Nephron (organoid): ENCODE results near the gene LENEP.

Experiments
- H3K27ac Mint-ChIP-seq, 3 experiments: 2 replicates each; pipeline ENCODE4 v1.8.0; 2020; ENCODE audit warnings: mixed read lengths in 3 of 3, mild to moderate bottlenecking in 2 of 3, moderate library complexity in 1 of 3
- H3K27me3 Mint-ChIP-seq: 2 replicates; pipeline ENCODE4 v1.8.0; 2021; ENCODE audit warnings: low read depth, mild to moderate bottlenecking, moderate library complexity, mixed read lengths
- H3K36me3 Mint-ChIP-seq: 2 replicates; pipeline ENCODE4 v1.8.0; 2020; ENCODE audit warnings: low read depth, mixed read lengths
- H3K4me1 Mint-ChIP-seq: 2 replicates; pipeline ENCODE4 v1.8.0; 2020; ENCODE audit warnings: mixed read lengths
- H3K4me3 Mint-ChIP-seq, 3 experiments: 2 replicates each; pipeline ENCODE4 v1.8.0; 2020; ENCODE audit warnings: mild to moderate bottlenecking in 3 of 3, mixed read lengths in 3 of 3, moderate library complexity in 2 of 3
- H3K9me3 Mint-ChIP-seq: 2 replicates; pipeline ENCODE4 v1.8.0; 2020; ENCODE audit warnings: mixed read lengths
- CTCF ChIP-seq, 3 experiments: fragments of 200-600 bp; sonication (generic); IDR thresholded peaks; one replicate each; pipeline ENCODE4 v1.5.0; 2021; ENCODE audit warnings: antibody characterized with exemption in 3 of 3; ENCODE audit not compliant: unreplicated experiment in 3 of 3

Gene LENEP

GRCh38 chr1:155043301-155043702 lies 49.9 kb downstream of the LENEP start:
- Mint-ChIP-seq H3K4me1 (peaks cover 7% of the 10 kb centered on the region), H3K4me3 (no peak overlapping the region), H3K9me3 (no peaks in the 10 kb centered on the region), H3K27me3 (peaks cover 10% of the 10 kb centered on the region), H3K36me3 (no peaks in the 10 kb centered on the region), H3K27ac (no peak overlapping the region)
- TF ChIP-seq CTCF (IDR thresholded peaks at IDR 0.05; ENCODE audit: unreplicated experiment in 3 of 3): no peak

GRCh38 chr1:155043793-155044192 lies 50.4 kb downstream of the LENEP start:
- Mint-ChIP-seq H3K27me3 (peaks cover 10% of the 10 kb centered on the region), H3K27ac (no peak overlapping the region)

More at GRCh38 chr1:155043793-155044192, 50.4 kb downstream of the LENEP start:
- no peaks in the 10 kb centered on the region for H3K9me3 Mint-ChIP-seq
- no peaks in the 10 kb centered on the region for H3K36me3 Mint-ChIP-seq
- H3K4me3 Mint-ChIP-seq: no peak overlapping the region
- TF ChIP-seq CTCF (IDR thresholded peaks at IDR 0.05; ENCODE audit: unreplicated experiment in 3 of 3): no peak
- H3K4me1 Mint-ChIP-seq: peaks cover 11% of the 10 kb centered on the region
